Nephron (organoid): ENCODE measurements around the gene SLC6A7.
A peak's percentile ranks its signal among the peaks of the same experiment; 100 is the strongest.

Experiments
- H3K27ac Mint-ChIP-seq, 3 experiments: 2 replicates each; pipeline ENCODE4 v1.8.0; 2020; ENCODE audit warnings: mixed read lengths in 3 of 3, mild to moderate bottlenecking in 2 of 3, moderate library complexity in 1 of 3
- H3K27me3 Mint-ChIP-seq: 2 replicates; pipeline ENCODE4 v1.8.0; 2021; ENCODE audit warnings: low read depth, mild to moderate bottlenecking, moderate library complexity, mixed read lengths
- H3K36me3 Mint-ChIP-seq: 2 replicates; pipeline ENCODE4 v1.8.0; 2020; ENCODE audit warnings: low read depth, mixed read lengths
- H3K4me1 Mint-ChIP-seq: 2 replicates; pipeline ENCODE4 v1.8.0; 2020; ENCODE audit warnings: mixed read lengths
- H3K4me3 Mint-ChIP-seq, 3 experiments: 2 replicates each; pipeline ENCODE4 v1.8.0; 2020; ENCODE audit warnings: mild to moderate bottlenecking in 3 of 3, mixed read lengths in 3 of 3, moderate library complexity in 2 of 3
- H3K9me3 Mint-ChIP-seq: 2 replicates; pipeline ENCODE4 v1.8.0; 2020; ENCODE audit warnings: mixed read lengths
- CTCF ChIP-seq, 3 experiments: fragments of 200-600 bp; sonication (generic); IDR thresholded peaks; one replicate each; pipeline ENCODE4 v1.5.0; 2021; ENCODE audit warnings: antibody characterized with exemption in 3 of 3; ENCODE audit not compliant: unreplicated experiment in 3 of 3

Gene SLC6A7

GRCh38 chr5:150208187-150209098, 18.6 kb downstream of the SLC6A7 start:
- Mint-ChIP-seq H3K27me3 (peaks cover 4% of the 10 kb centered on the region), H3K27ac (peak overlapping the region in 2 of 3 experiments; percentile 10 to 82), H3K9me3 (no peaks in the 10 kb centered on the region), H3K4me3 (no peak overlapping the region), H3K4me1 (peaks cover 25% of the 10 kb centered on the region), H3K36me3 (no peaks in the 10 kb centered on the region)
- no peak for TF ChIP-seq CTCF (IDR thresholded peaks at IDR 0.05; ENCODE audit: unreplicated experiment in 3 of 3)

GRCh38 chr5:150209099-150209635, 19.3 kb downstream of the SLC6A7 start:
- Mint-ChIP-seq H3K4me3 (no peak overlapping the region), H3K27ac (peak overlapping the region in 1 of 3 experiments; percentile 10), H3K27me3 (peaks cover 4% of the 10 kb centered on the region), H3K9me3 (no peaks in the 10 kb centered on the region), H3K36me3 (no peaks in the 10 kb centered on the region), H3K4me1 (peaks cover 30% of the 10 kb centered on the region)
- TF ChIP-seq CTCF (IDR thresholded peaks at IDR 0.05; ENCODE audit: unreplicated experiment in 3 of 3) = no peak

- Mint-ChIP-seq H3K27me3 (peaks cover 4% of the 10 kb centered on the region), H3K4me3 (no peak overlapping the region)
These were observed 20.8 kb downstream of the SLC6A7 start for GRCh38 chr5:150210644-150211043.

GRCh38 chr5:150211156-150212030, 21.5 kb downstream of the SLC6A7 start:
- TF ChIP-seq CTCF (IDR thresholded peaks at IDR 0.05; ENCODE audit: unreplicated experiment in 3 of 3) = no peak
- H3K9me3 Mint-ChIP-seq = no peaks in the 10 kb centered on the region
- peak overlapping the region; percentile 61 to 81 (median 74) for H3K27ac Mint-ChIP-seq
- H3K4me1 Mint-ChIP-seq = peaks cover 38% of the 10 kb centered on the region
- no peak overlapping the region for H3K4me3 Mint-ChIP-seq
- H3K36me3 Mint-ChIP-seq = no peaks in the 10 kb centered on the region
- H3K27me3 Mint-ChIP-seq = peaks cover 7% of the 10 kb centered on the region

More at GRCh38 chr5:150210644-150211043, 20.8 kb downstream of the SLC6A7 start:
- Mint-ChIP-seq H3K27ac (peak overlapping the region; percentile 32 to 81 (median 74)), H3K4me1 (peaks cover 32% of the 10 kb centered on the region), H3K36me3 (no peaks in the 10 kb centered on the region), H3K9me3 (no peaks in the 10 kb centered on the region)
- no peak for TF ChIP-seq CTCF (IDR thresholded peaks at IDR 0.05; ENCODE audit: unreplicated experiment in 3 of 3)

GRCh38 chr5:150213530-150213929, 23.7 kb downstream of the SLC6A7 start:
- TF ChIP-seq CTCF (IDR thresholded peaks at IDR 0.05; ENCODE audit: unreplicated experiment in 3 of 3) = no peak

More at GRCh38 chr5:150213530-150213929, 23.7 kb downstream of the SLC6A7 start:
- no peaks in the 10 kb centered on the region for H3K9me3 Mint-ChIP-seq
- peaks cover 8% of the 10 kb centered on the region for H3K27me3 Mint-ChIP-seq
- no peaks in the 10 kb centered on the region for H3K36me3 Mint-ChIP-seq
- H3K27ac Mint-ChIP-seq = peak overlapping the region in 2 of 3 experiments; percentile 80 to 82
- H3K4me3 Mint-ChIP-seq = no peak overlapping the region
- peaks cover 53% of the 10 kb centered on the region for H3K4me1 Mint-ChIP-seq
